ENCODE measurements around the gene HSD11B1.

The HSD11B1 gene

DNA sequence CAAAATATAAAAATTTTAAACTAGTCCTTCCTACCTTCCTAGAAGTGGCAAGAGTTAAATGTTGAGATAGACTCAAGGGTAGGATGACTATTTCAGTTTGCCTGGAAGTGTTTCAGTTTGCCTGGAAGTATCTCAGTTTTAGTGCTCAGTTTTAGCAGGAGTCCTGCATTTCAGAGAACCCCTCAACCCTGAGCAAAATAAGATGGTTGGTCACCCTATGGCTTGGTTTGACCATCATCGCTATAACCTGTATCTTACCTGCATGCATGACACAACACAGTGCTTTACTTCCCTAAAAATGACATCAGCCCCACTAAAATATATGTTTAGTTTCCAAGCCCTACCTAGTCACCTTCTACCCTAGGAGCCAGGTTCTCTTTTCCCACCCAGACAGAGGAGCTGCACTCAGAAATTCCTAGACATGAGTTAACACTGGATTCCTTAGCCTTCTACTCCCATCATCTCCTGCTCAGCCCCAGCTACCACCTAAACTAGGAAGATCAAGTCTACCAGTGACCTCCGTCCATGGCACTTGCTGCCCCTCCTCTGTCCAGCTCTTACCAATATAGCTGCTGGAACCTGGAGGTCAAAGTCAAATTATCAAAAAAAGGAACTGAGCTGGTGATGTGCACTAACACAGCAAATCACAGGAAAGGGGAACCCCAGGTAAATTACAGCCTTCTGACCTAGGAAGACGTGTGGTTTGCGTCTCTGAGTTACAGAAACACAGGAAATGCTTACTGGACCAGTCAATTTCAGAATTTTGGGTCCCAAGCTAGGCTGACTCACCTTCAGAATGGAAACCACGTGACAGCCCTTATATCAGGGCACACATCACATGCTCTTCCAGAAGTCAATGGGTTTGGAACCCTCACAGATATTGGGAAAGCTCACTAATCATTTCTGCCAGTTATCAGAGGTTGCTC lies 31.7 kb upstream of the HSD11B1 start:
- Histone ChIP-seq H3K9ac (ENCODE audit: low read depth in 1 of 2, low read length in 2 of 2) (no peak overlapping the region), H3K27ac (ENCODE audit: low read depth in 2 of 2, low read length in 2 of 2) (peak overlapping the region in 1 of 2 donors; percentile 12), H3K4me3 (ENCODE audit: low read length in 2 of 2) (no peak overlapping the region), H3K27me3 (ENCODE audit: control insufficient read depth in 2 of 2, insufficient read depth in 2 of 2, low read length in 2 of 2) (no peaks in the 10 kb centered on the region), H3K36me3 (ENCODE audit: control insufficient read depth in 2 of 2, insufficient read depth in 2 of 2, low read length in 2 of 2) (no peaks in the 10 kb centered on the region), H3K4me1 (ENCODE audit: control insufficient read depth in 2 of 2, insufficient read depth in 2 of 2, low read length in 2 of 2) (peaks cover 7 to 26% of the 10 kb centered on the region in 2 donors), H3K9me3 (ENCODE audit: control insufficient read depth in 2 of 2, low read length in 2 of 2) (peaks cover 0 to 3% of the 10 kb centered on the region in 2 donors)

DNA sequence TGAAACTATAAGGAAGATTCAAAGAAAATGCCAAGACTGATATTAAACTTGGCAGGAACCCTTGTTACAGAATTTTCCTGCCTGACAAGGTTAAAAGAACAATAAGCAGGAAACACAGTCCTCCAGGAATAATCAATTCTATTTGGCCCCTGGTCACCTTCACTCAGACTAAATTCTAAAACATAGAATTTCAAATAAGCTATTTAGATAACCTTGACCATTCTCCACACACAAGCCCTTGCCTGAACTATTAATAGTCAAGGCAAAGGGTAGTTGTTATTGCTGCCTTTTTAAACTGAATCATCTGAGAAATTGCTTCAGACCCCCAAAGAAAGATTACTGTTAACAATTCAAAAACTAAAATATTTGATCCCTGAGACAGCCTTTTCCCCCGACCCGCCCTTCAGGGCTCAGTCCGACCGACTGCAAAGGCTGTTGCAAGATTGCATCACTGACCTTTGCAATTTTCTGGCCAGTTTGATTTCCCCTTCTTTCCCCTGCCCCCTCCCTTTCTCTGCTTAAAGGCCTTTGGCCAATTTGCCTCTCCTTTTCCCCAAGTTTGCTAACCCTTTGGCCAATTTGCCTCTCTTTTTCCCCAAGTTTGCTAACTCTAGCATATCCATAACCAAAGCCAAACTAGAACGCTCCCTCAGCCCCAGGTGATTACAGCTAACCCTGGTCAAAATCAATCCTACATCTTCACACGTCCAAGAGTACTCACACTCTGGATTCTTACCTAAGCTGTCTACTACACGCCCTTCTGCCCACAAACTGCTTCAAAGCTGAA lies 30.8 kb upstream of the HSD11B1 start:
- no peak overlapping the region for H3K9ac ChIP-seq (ENCODE audit: low read depth in 1 of 2, low read length in 2 of 2)
- peak overlapping the region in 1 of 2 donors; percentile 12 for H3K27ac ChIP-seq (ENCODE audit: low read depth in 2 of 2, low read length in 2 of 2)
- no peaks in the 10 kb centered on the region for H3K27me3 ChIP-seq (ENCODE audit: control insufficient read depth in 2 of 2, insufficient read depth in 2 of 2, low read length in 2 of 2)
- no peak overlapping the region for H3K4me3 ChIP-seq (ENCODE audit: low read length in 2 of 2)
- H3K36me3 ChIP-seq (ENCODE audit: control insufficient read depth in 2 of 2, insufficient read depth in 2 of 2, low read length in 2 of 2), result no peaks in the 10 kb centered on the region
- peaks cover 0 to 3% of the 10 kb centered on the region in 2 donors for H3K9me3 ChIP-seq (ENCODE audit: control insufficient read depth in 2 of 2, low read length in 2 of 2)
- H3K4me1 ChIP-seq (ENCODE audit: control insufficient read depth in 2 of 2, insufficient read depth in 2 of 2, low read length in 2 of 2), result peaks cover 7 to 26% of the 10 kb centered on the region in 2 donors

DNA sequence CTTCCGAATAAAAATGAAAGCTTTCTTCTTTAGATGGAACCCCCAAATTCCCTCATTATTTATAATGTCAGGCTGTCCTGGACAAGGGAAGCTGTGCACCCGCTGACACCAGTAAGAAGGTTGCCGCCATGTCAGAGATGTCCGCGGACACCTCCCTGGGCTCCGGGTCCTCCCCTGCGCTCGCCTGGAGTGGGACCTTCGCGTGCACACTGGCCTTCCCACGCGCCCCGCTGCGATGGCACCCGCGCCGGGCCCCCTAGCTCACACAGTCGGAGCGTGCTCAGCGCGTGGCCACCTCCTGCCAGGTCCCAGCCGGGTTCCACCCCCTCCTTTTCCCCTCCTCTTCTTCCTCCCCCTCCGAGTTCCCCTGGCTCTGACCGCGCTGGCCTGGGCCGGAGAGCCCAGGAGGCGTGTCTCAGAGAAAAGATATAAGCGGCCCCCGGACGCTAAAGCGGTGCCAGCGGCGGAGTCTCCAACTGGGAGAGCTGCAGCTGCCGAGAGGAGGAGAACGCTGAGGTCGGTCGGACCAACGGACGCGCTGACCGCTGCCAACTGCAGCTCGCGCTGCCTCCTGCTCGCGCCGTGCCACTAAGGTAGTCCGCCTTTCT lies 29.6 kb upstream of the HSD11B1 start, which contains the start of gene G0S2:
Gene G0S2 (plus strand): TSS at position 456 of the 608 bp plus-strand sequence. CDS start 273 bp downstream, outside the sequence.
- Histone ChIP-seq H3K9me3 (ENCODE audit: control insufficient read depth in 2 of 2, low read length in 2 of 2) (peaks cover 0 to 3% of the 10 kb centered on the region in 2 donors), H3K4me1 (ENCODE audit: control insufficient read depth in 2 of 2, insufficient read depth in 2 of 2, low read length in 2 of 2) (peaks cover 7 to 26% of the 10 kb centered on the region in 2 donors), H3K27ac (ENCODE audit: low read depth in 2 of 2, low read length in 2 of 2) (peak within 1 kb of the TSS in 1 of 2 donors; percentile 35), H3K36me3 (ENCODE audit: control insufficient read depth in 2 of 2, insufficient read depth in 2 of 2, low read length in 2 of 2) (no peaks in the 10 kb centered on the region), H3K4me3 (ENCODE audit: low read length in 2 of 2) (peak within 1 kb of the TSS; percentile 68 to 76), H3K27me3 (ENCODE audit: control insufficient read depth in 2 of 2, insufficient read depth in 2 of 2, low read length in 2 of 2) (no peaks in the 10 kb centered on the region), H3K9ac (ENCODE audit: low read depth in 1 of 2, low read length in 2 of 2) (peak within 1 kb of the TSS in 1 of 2 donors; percentile 75)

DNA sequence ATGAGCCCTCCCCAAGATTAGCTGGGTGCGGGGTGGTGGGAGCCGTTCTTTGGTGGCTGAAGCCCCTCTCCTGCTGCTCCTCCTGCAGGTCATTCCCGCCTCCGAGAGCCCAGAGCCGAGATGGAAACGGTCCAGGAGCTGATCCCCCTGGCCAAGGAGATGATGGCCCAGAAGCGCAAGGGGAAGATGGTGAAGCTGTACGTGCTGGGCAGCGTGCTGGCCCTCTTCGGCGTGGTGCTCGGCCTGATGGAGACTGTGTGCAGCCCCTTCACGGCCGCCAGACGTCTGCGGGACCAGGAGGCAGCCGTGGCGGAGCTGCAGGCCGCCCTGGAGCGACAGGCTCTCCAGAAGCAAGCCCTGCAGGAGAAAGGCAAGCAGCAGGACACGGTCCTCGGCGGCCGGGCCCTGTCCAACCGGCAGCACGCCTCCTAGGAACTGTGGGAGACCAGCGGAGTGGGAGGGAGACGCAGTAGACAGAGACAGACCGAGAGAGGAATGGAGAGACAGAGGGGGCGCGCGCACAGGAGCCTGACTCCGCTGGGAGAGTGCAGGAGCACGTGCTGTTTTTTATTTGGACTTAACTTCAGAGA lies 29.0 kb upstream of the HSD11B1 start:
- Histone ChIP-seq H3K9ac (ENCODE audit: low read depth in 1 of 2, low read length in 2 of 2) (peak overlapping the region in 1 of 2 donors; percentile 75), H3K4me3 (ENCODE audit: low read length in 2 of 2) (peak overlapping the region; percentile 68 to 76), H3K27ac (ENCODE audit: low read depth in 2 of 2, low read length in 2 of 2) (peak overlapping the region in 1 of 2 donors; percentile 35), H3K4me1 (ENCODE audit: control insufficient read depth in 2 of 2, insufficient read depth in 2 of 2, low read length in 2 of 2) (peaks cover 7 to 23% of the 10 kb centered on the region in 2 donors), H3K36me3 (ENCODE audit: control insufficient read depth in 2 of 2, insufficient read depth in 2 of 2, low read length in 2 of 2) (no peaks in the 10 kb centered on the region), H3K9me3 (ENCODE audit: control insufficient read depth in 2 of 2, low read length in 2 of 2) (peaks cover 0 to 3% of the 10 kb centered on the region in 2 donors), H3K27me3 (ENCODE audit: control insufficient read depth in 2 of 2, insufficient read depth in 2 of 2, low read length in 2 of 2) (no peaks in the 10 kb centered on the region)

DNA sequence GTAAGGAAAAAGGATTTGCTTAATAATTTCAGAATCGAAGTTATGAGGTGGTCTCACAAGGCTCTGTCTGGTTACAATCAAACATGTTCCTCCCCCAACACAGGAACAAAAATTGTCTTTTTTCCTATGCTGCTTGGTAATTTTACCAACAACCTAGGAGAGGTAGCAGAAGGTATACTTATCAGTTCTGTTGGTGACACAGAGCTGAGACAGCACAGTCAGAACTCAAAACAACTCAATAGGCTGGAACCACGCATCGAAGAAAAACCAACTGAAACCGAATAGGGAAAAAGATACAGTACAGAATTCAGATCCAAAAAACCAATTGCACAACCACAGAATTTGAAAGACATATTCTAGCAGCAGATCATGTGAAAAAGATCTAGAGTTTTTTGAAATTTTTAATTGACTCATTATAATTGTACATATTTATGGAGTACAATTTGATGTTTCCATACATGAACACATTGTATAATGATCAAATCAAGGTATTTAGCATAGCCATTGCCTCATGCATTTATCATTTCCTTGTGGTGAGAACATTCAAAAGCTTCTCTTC lies 25.6 kb upstream of the HSD11B1 start:
- H3K9ac ChIP-seq (ENCODE audit: low read depth in 1 of 2, low read length in 2 of 2), result no peak overlapping the region
- H3K27me3 ChIP-seq (ENCODE audit: control insufficient read depth in 2 of 2, insufficient read depth in 2 of 2, low read length in 2 of 2), result peaks cover 0 to 3% of the 10 kb centered on the region in 2 donors
- no peaks in the 10 kb centered on the region for H3K36me3 ChIP-seq (ENCODE audit: control insufficient read depth in 2 of 2, insufficient read depth in 2 of 2, low read length in 2 of 2)
- no peak overlapping the region for H3K27ac ChIP-seq (ENCODE audit: low read depth in 2 of 2, low read length in 2 of 2)
- no peaks in the 10 kb centered on the region for H3K9me3 ChIP-seq (ENCODE audit: control insufficient read depth in 2 of 2, low read length in 2 of 2)
- no peak overlapping the region for H3K4me3 ChIP-seq (ENCODE audit: low read length in 2 of 2)
- H3K4me1 ChIP-seq (ENCODE audit: control insufficient read depth in 2 of 2, insufficient read depth in 2 of 2, low read length in 2 of 2), result peaks cover 4 to 17% of the 10 kb centered on the region in 2 donors

DNA sequence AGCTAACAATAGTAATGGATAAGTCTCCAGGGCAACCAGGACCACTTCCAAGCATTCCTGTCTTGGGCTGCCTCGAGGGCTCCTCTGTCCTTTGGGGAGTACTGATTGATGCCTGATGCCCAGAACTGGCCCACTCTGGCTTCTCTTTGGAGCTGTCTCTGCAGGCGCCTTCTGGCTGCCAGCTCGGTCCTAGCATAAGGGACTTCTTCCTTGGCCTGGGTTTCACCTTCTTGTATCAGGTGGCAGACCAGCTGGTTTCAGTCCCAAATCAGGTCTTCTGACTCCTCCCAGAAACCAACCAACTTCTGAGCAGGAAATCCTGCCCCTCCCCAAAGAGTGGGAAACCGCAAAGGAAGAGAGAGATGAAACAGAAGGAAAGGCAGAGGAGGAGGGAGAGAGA lies 18.8 kb upstream of the HSD11B1 start:
- Histone ChIP-seq H3K36me3 (ENCODE audit: control insufficient read depth in 2 of 2, insufficient read depth in 2 of 2, low read length in 2 of 2) (no peaks in the 10 kb centered on the region), H3K4me3 (ENCODE audit: low read length in 2 of 2) (no peak overlapping the region), H3K9ac (ENCODE audit: low read depth in 1 of 2, low read length in 2 of 2) (no peak overlapping the region), H3K27me3 (ENCODE audit: control insufficient read depth in 2 of 2, insufficient read depth in 2 of 2, low read length in 2 of 2) (peaks cover 0 to 3% of the 10 kb centered on the region in 2 donors), H3K4me1 (ENCODE audit: control insufficient read depth in 2 of 2, insufficient read depth in 2 of 2, low read length in 2 of 2) (no peaks in the 10 kb centered on the region), H3K27ac (ENCODE audit: low read depth in 2 of 2, low read length in 2 of 2) (no peak overlapping the region), H3K9me3 (ENCODE audit: control insufficient read depth in 2 of 2, low read length in 2 of 2) (no peaks in the 10 kb centered on the region)

DNA sequence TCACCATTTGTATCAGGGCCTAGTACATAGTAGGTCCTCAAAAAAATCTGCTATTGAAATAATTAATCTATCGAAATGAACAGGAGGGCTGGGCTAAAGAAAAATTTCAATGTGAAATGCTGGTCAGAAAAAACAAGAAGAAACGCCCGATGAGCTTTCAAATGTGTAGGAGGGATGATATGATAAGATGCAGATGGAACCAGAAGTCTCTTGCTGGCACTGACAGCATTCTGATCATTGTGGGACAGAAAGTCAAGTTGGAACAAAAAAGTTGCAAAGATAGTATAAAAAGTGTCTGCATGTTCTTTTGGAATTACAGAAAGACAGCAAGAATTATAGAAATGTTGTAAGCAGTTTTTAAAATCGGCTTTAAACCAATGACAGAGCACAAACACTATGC lies 18.3 kb upstream of the HSD11B1 start:
- no peak overlapping the region for H3K27ac ChIP-seq (ENCODE audit: low read depth in 2 of 2, low read length in 2 of 2)
- no peaks in the 10 kb centered on the region for H3K36me3 ChIP-seq (ENCODE audit: control insufficient read depth in 2 of 2, insufficient read depth in 2 of 2, low read length in 2 of 2)
- no peaks in the 10 kb centered on the region for H3K4me1 ChIP-seq (ENCODE audit: control insufficient read depth in 2 of 2, insufficient read depth in 2 of 2, low read length in 2 of 2)
- peaks cover 0 to 3% of the 10 kb centered on the region in 2 donors for H3K27me3 ChIP-seq (ENCODE audit: control insufficient read depth in 2 of 2, insufficient read depth in 2 of 2, low read length in 2 of 2)
- no peaks in the 10 kb centered on the region for H3K9me3 ChIP-seq (ENCODE audit: control insufficient read depth in 2 of 2, low read length in 2 of 2)
- no peak overlapping the region for H3K4me3 ChIP-seq (ENCODE audit: low read length in 2 of 2)
- no peak overlapping the region for H3K9ac ChIP-seq (ENCODE audit: low read depth in 1 of 2, low read length in 2 of 2)

DNA sequence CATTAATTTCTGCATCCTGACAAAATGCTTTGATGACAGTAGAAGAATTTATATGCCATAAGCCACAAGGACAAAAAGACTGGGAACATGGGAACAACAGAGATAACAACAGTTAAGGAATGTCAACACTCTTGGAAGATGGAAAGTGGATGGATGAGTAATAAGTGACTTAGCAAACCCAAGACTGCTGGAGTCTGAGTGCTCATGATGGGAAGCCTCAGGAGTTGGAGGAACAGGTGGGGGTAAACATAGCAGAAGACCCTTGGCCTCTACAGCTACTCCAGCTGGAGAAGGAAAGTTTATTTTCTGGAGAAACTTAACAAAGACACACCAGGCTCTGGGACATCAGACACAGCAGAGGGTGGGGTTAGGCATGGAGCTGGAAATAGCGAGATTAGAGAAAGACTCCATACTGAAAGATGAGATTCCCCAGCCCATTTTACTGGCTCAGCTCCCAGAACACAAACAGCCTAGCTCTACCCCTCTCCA lies 15.9 kb upstream of the HSD11B1 start:
- Histone ChIP-seq H3K4me3 (ENCODE audit: low read length in 2 of 2) (no peak overlapping the region), H3K27ac (ENCODE audit: low read depth in 2 of 2, low read length in 2 of 2) (no peak overlapping the region), H3K9ac (ENCODE audit: low read depth in 1 of 2, low read length in 2 of 2) (no peak overlapping the region), H3K9me3 (ENCODE audit: control insufficient read depth in 2 of 2, low read length in 2 of 2) (no peaks in the 10 kb centered on the region), H3K4me1 (ENCODE audit: control insufficient read depth in 2 of 2, insufficient read depth in 2 of 2, low read length in 2 of 2) (no peaks in the 10 kb centered on the region), H3K36me3 (ENCODE audit: control insufficient read depth in 2 of 2, insufficient read depth in 2 of 2, low read length in 2 of 2) (no peaks in the 10 kb centered on the region), H3K27me3 (ENCODE audit: control insufficient read depth in 2 of 2, insufficient read depth in 2 of 2, low read length in 2 of 2) (no peaks in the 10 kb centered on the region)

DNA sequence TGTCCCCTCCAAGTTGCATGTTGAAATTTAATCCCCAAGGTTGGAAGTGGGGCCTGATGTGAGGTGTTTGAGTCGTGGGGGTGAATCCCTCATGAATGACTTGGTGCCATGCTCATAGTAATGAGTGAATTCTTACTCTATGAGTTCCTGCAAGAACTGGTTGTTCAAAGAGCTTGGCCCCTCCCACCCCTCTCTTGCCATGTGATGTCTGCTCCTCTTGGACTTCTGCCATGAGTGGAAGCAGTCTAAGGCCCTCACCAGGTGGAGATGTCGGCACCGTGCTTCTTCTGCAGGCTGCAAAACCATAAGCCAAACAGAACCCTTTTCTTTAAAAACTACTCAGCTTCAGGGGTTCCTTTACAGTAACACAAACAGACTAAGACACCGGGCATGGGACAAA lies 15.2 kb upstream of the HSD11B1 start:
- Histone ChIP-seq H3K27me3 (ENCODE audit: control insufficient read depth in 2 of 2, insufficient read depth in 2 of 2, low read length in 2 of 2) (no peaks in the 10 kb centered on the region), H3K4me1 (ENCODE audit: control insufficient read depth in 2 of 2, insufficient read depth in 2 of 2, low read length in 2 of 2) (no peaks in the 10 kb centered on the region), H3K9ac (ENCODE audit: low read depth in 1 of 2, low read length in 2 of 2) (no peak overlapping the region), H3K27ac (ENCODE audit: low read depth in 2 of 2, low read length in 2 of 2) (no peak overlapping the region), H3K9me3 (ENCODE audit: control insufficient read depth in 2 of 2, low read length in 2 of 2) (no peaks in the 10 kb centered on the region), H3K4me3 (ENCODE audit: low read length in 2 of 2) (no peak overlapping the region), H3K36me3 (ENCODE audit: control insufficient read depth in 2 of 2, insufficient read depth in 2 of 2, low read length in 2 of 2) (no peaks in the 10 kb centered on the region)
